ENCODE measurements around the gene DHX30. TPM values are rescaled to one million over a fixed set of nuclear protein-coding genes. Genes with fewer than 3 reads are reported as not detected.

The DHX30 gene
- total and polyA plus RNA-seq, 7 experiments from 2014 or later, result 27.8 to 103 (median 80.1) TPM

DNA sequence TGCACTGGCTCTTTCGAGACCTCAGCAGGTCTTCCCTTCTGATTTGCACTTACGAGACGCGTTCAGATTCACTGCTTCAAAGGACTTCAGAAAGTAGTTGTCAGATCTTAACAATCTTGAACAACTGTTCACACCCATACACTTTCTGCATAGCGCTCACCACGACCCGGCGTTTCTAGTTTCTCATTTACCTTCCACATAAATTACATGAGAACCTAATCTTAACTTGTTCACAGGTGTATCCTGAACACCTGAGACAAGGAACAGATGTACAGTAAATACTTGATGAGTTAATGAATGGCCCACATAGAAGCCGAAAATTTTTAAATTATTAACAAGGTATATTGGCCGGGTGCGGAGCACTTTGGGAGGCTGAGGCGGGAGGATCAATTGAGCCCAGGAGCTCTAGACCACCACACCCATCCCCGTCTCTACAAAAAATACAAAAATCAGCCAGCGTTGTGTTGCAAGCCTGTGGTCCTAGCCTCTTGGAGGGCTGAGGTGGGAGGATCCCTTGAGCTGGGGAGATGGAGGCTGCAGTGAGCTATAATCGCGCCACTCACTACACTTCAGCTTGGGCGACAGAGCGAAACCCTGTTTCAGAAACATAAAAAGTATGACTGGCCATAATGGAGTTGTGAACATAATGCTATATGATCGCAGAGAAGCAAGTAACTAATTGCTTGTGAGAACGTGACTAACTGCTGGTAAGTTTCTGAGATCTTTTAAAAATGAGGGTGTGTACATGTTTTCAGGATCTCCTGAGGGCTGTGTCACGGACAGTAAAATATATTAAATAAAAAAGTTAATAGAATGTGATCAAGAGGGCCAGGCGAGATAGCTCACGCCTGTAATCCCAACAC, 20.3 kb upstream of the DHX30 start:
- Mint-ChIP-seq H3K27me3 (peaks cover 0 to 3% (median 0%) of the 10 kb centered on the region in 5 donors), H3K9me3 (peaks cover 0 to 3% (median 0%) of the 10 kb centered on the region in 11 donors), H3K27ac (peak overlapping the region; percentile 93 to 100 (median 98)), H3K4me3 (peak overlapping the region; percentile 87 to 96 (median 93)), H3K36me3 (peaks cover 0 to 4% (median 0%) of the 10 kb centered on the region in 5 donors), H3K4me1 (peaks cover 18 to 28% (median 23%) of the 10 kb centered on the region in 7 donors)
- DNase-seq (no peak), ATAC-seq (no peak)
- H3K4me1 ChIP-seq (ENCODE audit: control insufficient read depth in 2 of 2, insufficient read depth in 2 of 2, low read length in 2 of 2), result peaks cover 18 to 21% of the 10 kb centered on the region in 2 donors
- H3K36me3 ChIP-seq (ENCODE audit: control insufficient read depth in 2 of 3, insufficient read depth in 3 of 3, low read length in 3 of 3), result no peaks in the 10 kb centered on the region
- POLR2A ChIA-PET, result no interaction called here
- H3K27me3 ChIP-seq (ENCODE audit: control insufficient read depth in 2 of 2, insufficient read depth in 2 of 2, low read length in 2 of 2), result no peaks in the 10 kb centered on the region
- no peaks in the 10 kb centered on the region for H3K9me3 ChIP-seq (ENCODE audit: control insufficient read depth in 2 of 3, low read length in 3 of 3)
- H3K4me3 ChIP-seq (ENCODE audit: low read length), result peak overlapping the region; percentile 65
- CTCF ChIA-PET, result no interaction called here
- H3K27ac ChIP-seq (ENCODE audit: low read depth, low read length), result peak overlapping the region; percentile 99
- intact Hi-C loops (cut with micrococcal nuclease), result loop anchor here (1.0 to 10.0 kb wide), 9 partner anchors 21 to 1630 kb away; partner anchors contain the start of genes CCDC12 (in 1 of the 2), CSPG5 (in 1 of the 2), DHX30 (in 1 of the 2) and ELP6 (in 1 of the 2)

DNA sequence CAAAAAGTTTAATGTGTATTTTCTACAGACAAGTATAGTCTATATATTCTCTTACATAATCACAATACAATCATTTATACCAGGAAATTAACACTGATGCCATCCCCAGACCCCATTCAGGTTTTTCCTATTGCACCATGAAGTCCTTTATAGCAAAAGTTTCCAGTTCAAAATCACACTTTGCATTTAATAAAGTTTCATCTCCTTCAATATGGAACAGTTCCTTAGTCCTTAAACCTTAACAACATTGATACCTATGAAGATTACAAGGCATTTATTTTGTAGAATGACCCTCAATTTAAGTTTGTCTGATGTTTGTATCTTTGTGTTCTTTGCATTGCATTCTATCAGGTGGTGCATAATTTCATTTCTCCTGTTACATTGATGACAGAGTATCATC, 19.3 kb upstream of the DHX30 start:
- H3K27ac Mint-ChIP-seq, result peak overlapping the region in 2 of 9 donors; percentile 48 to 99
- ChIA-PET POLR2A (interaction anchor here (0.6 kb wide), 1 partner anchor 394 kb away, joined by 3 read pairs; no protein-coding TSS in a partner anchor), CTCF (no interaction called here)
- peaks cover 0 to 4% (median 0%) of the 10 kb centered on the region in 5 donors for H3K36me3 Mint-ChIP-seq
- peaks cover 0 to 3% (median 0%) of the 10 kb centered on the region in 5 donors for H3K27me3 Mint-ChIP-seq
- intact Hi-C loops (cut with micrococcal nuclease), result loop anchor here (5.0 to 10.0 kb wide), 7 partner anchors 109 to 1629 kb away; partner anchors contain the start of genes CCDC12 (in 1 of the 2), CSPG5 (in 1 of the 2), KIF9 (in 1 of the 2) and KLHL18 (in 1 of the 2)
- Histone ChIP-seq H3K27me3 (ENCODE audit: control insufficient read depth in 2 of 2, insufficient read depth in 2 of 2, low read length in 2 of 2) (no peaks in the 10 kb centered on the region), H3K4me1 (ENCODE audit: control insufficient read depth in 2 of 2, insufficient read depth in 2 of 2, low read length in 2 of 2) (peaks cover 18 to 21% of the 10 kb centered on the region in 2 donors), H3K4me3 (ENCODE audit: low read length) (no peak overlapping the region), H3K36me3 (ENCODE audit: control insufficient read depth in 2 of 3, insufficient read depth in 3 of 3, low read length in 3 of 3) (no peaks in the 10 kb centered on the region), H3K9me3 (ENCODE audit: control insufficient read depth in 2 of 3, low read length in 3 of 3) (no peaks in the 10 kb centered on the region), H3K27ac (ENCODE audit: low read depth, low read length) (no peak overlapping the region)
- peaks cover 18 to 28% (median 25%) of the 10 kb centered on the region in 7 donors for H3K4me1 Mint-ChIP-seq
- peaks cover 0 to 3% (median 0%) of the 10 kb centered on the region in 11 donors for H3K9me3 Mint-ChIP-seq
- no peak overlapping the region for H3K4me3 Mint-ChIP-seq
- no peak for ATAC-seq
- DNase-seq, result no peak

DNA sequence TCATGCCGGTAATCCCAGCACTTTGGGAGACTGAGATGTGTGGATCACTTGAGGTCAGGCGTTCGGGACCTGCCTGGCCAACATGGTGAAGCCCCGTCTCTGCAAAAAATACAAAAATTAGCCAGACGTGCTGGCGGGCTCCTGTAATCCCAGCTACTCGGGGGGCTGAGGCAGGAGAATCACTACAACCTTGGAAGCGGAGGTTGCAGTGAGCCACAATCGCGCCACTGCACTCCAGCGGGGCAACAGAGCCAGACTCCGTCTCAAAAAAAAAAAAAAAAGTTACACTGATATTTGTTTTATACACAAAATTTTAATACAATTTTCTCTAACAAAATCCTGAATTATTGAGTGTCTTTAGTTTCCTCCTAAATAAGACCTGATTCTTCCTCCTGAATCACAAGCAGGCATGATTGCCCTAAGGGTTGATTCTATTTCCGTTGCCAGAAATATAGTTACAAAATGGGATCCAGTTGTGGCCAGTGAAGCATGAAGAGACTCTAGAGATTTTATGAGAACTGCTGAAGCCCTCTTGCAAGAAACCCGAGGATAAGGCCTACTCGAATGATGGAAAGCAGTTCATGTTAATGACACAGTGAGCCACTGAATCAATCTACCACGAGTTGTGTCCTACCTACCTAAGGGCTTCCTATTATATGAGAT, 11.6 kb upstream of the DHX30 start:
- Mint-ChIP-seq H3K4me3 (no peak overlapping the region), H3K9me3 (peaks cover 0 to 2% (median 0%) of the 10 kb centered on the region in 11 donors), H3K4me1 (peaks cover 0 to 5% (median 3%) of the 10 kb centered on the region in 7 donors), H3K27ac (peak overlapping the region in 1 of 9 donors; percentile 14), H3K36me3 (no peaks in the 10 kb centered on the region), H3K27me3 (no peaks in the 10 kb centered on the region)
- ChIA-PET POLR2A (no interaction called here), CTCF (no interaction called here)
- Histone ChIP-seq H3K27me3 (ENCODE audit: control insufficient read depth in 2 of 2, insufficient read depth in 2 of 2, low read length in 2 of 2) (no peaks in the 10 kb centered on the region), H3K4me3 (ENCODE audit: low read length) (no peak overlapping the region), H3K36me3 (ENCODE audit: control insufficient read depth in 2 of 3, insufficient read depth in 3 of 3, low read length in 3 of 3) (no peaks in the 10 kb centered on the region), H3K4me1 (ENCODE audit: control insufficient read depth in 2 of 2, insufficient read depth in 2 of 2, low read length in 2 of 2) (no peaks in the 10 kb centered on the region), H3K9me3 (ENCODE audit: control insufficient read depth in 2 of 3, low read length in 3 of 3) (no peaks in the 10 kb centered on the region), H3K27ac (ENCODE audit: low read depth, low read length) (no peak overlapping the region)
- DNase-seq, result no peak
- intact Hi-C loops (cut with micrococcal nuclease), result no loop called here
- ATAC-seq, result no peak

DNA sequence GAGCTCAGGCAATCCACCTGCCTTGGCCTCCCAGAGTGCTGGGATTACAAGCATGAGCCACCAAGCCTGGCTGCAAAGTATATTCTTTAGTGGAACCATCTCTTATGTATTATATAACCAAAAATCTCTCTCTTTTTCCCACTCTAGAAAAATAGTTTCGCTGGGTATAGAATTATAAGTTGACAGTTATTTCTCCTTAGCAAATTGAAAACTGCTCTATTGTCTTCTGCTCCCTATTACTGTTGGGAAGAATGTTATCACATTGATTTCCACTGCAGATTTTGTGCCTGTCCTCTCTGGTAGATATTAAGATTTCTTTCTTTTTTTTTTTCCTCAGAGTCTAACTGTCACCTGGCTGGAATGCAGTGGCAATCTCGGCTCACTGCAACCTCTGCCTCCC, 10.2 kb upstream of the DHX30 start:
- H3K27ac ChIP-seq (ENCODE audit: low read depth, low read length), result no peak overlapping the region
- ATAC-seq, result no peak
- H3K4me3 ChIP-seq (ENCODE audit: low read length), result no peak overlapping the region
- CTCF ChIA-PET, result interaction anchor here (0.7 kb wide), 1 partner anchor 271 kb away, joined by 3 read pairs; no protein-coding TSS in a partner anchor
- H3K27me3 ChIP-seq (ENCODE audit: control insufficient read depth in 2 of 2, insufficient read depth in 2 of 2, low read length in 2 of 2), result no peaks in the 10 kb centered on the region
- no peak overlapping the region for H3K4me3 Mint-ChIP-seq
- H3K36me3 Mint-ChIP-seq, result no peaks in the 10 kb centered on the region
- H3K27me3 Mint-ChIP-seq, result peaks cover 0 to 4% (median 0%) of the 10 kb centered on the region in 5 donors
- H3K4me1 Mint-ChIP-seq, result peaks cover 0 to 5% (median 3%) of the 10 kb centered on the region in 7 donors
- no peak overlapping the region for H3K27ac Mint-ChIP-seq
- H3K4me1 ChIP-seq (ENCODE audit: control insufficient read depth in 2 of 2, insufficient read depth in 2 of 2, low read length in 2 of 2), result no peaks in the 10 kb centered on the region
- no peaks in the 10 kb centered on the region for H3K9me3 ChIP-seq (ENCODE audit: control insufficient read depth in 2 of 3, low read length in 3 of 3)
- DNase-seq, result no peak
- H3K36me3 ChIP-seq (ENCODE audit: control insufficient read depth in 2 of 3, insufficient read depth in 3 of 3, low read length in 3 of 3), result no peaks in the 10 kb centered on the region
- H3K9me3 Mint-ChIP-seq, result peaks cover 0 to 2% (median 0%) of the 10 kb centered on the region in 11 donors
- intact Hi-C loops (cut with micrococcal nuclease), result no loop called here
- POLR2A ChIA-PET, result no interaction called here

DNA sequence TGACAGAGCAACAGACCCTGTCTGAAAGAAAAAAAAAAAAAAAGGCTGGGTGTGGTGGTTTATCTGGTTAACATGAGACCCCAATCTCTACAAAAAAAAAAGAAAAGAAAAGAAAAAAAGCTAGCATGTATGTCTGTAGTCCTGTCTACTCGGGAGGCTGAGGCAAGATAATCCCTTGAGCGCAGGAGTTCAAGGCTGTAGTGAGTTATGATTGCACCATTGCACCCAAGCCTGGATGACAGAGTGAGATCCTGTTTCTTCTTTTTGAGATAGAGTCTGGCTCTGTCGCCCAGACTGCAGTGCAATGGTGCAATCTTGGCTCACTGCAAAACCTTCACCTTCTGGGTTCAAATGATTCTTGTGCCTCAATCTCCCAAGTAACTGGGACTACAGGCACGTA, 8.4 kb upstream of the DHX30 start:
- Histone ChIP-seq H3K4me1 (ENCODE audit: control insufficient read depth in 2 of 2, insufficient read depth in 2 of 2, low read length in 2 of 2) (no peaks in the 10 kb centered on the region), H3K27ac (ENCODE audit: low read depth, low read length) (no peak overlapping the region), H3K4me3 (ENCODE audit: low read length) (no peak overlapping the region), H3K9me3 (ENCODE audit: control insufficient read depth in 2 of 3, low read length in 3 of 3) (no peaks in the 10 kb centered on the region), H3K27me3 (ENCODE audit: control insufficient read depth in 2 of 2, insufficient read depth in 2 of 2, low read length in 2 of 2) (no peaks in the 10 kb centered on the region), H3K36me3 (ENCODE audit: control insufficient read depth in 2 of 3, insufficient read depth in 3 of 3, low read length in 3 of 3) (no peaks in the 10 kb centered on the region)
- POLR2A ChIA-PET, result interaction anchor here (0.7 kb wide), 1 partner anchor 742 kb away, joined by 4 read pairs; no protein-coding TSS in a partner anchor
- Mint-ChIP-seq H3K4me1 (no peaks in the 10 kb centered on the region), H3K27ac (no peak overlapping the region), H3K27me3 (peaks cover 0 to 4% (median 0%) of the 10 kb centered on the region in 5 donors), H3K36me3 (no peaks in the 10 kb centered on the region), H3K9me3 (peaks cover 0 to 2% (median 0%) of the 10 kb centered on the region in 11 donors), H3K4me3 (no peak overlapping the region)
- ATAC-seq (no peak), DNase-seq (no peak)
- CTCF ChIA-PET, result interaction anchor here (1.2 kb wide), 1 partner anchor 274 kb away, joined by 4 read pairs; no protein-coding TSS in a partner anchor
- intact Hi-C loops (cut with micrococcal nuclease), result no loop called here

DNA sequence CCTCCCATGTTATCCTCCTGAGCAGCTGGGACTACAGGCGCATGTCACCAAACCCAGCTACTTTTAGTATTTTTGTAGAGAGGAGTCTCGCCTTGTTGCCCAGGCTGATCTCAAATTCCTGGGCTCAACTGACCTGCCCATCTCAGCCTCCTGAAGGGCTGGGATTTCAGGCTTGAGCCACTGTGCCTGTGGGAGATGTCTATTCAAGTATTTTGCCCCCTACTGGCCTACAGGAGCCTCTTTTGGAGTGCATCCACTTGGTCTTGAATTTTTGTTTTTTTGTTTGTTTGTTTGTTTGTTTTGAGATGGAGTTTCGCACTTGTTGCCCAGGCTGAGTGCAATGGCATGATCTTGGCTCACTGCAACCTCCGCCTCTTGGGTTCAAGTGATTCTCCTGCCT, 3.2 kb upstream of the DHX30 start:
- ChIA-PET CTCF (interaction anchor here (0.6 kb wide), 2 partner anchors 378 to 1238 kb away, joined by 3 to 4 read pairs; no protein-coding TSS in a partner anchor), POLR2A (no interaction called here)
- no peak for DNase-seq
- Histone ChIP-seq H3K4me1 (ENCODE audit: control insufficient read depth in 2 of 2, insufficient read depth in 2 of 2, low read length in 2 of 2) (peaks cover 11 to 12% of the 10 kb centered on the region in 2 donors), H3K9me3 (ENCODE audit: control insufficient read depth in 2 of 3, low read length in 3 of 3) (no peaks in the 10 kb centered on the region), H3K27ac (ENCODE audit: low read depth, low read length) (no peak overlapping the region), H3K36me3 (ENCODE audit: control insufficient read depth in 2 of 3, insufficient read depth in 3 of 3, low read length in 3 of 3) (no peaks in the 10 kb centered on the region), H3K4me3 (ENCODE audit: low read length) (no peak overlapping the region), H3K27me3 (ENCODE audit: control insufficient read depth in 2 of 2, insufficient read depth in 2 of 2, low read length in 2 of 2) (no peaks in the 10 kb centered on the region)
- no peak for ATAC-seq
- peaks cover 6 to 24% (median 19%) of the 10 kb centered on the region in 7 donors for H3K4me1 Mint-ChIP-seq
- H3K27ac Mint-ChIP-seq, result no peak overlapping the region
- no peaks in the 10 kb centered on the region for H3K36me3 Mint-ChIP-seq
- intact Hi-C loops (cut with micrococcal nuclease), result loop anchor here (5.0 kb wide), 1 partner anchor 377 kb away; no protein-coding TSS in a partner anchor
- H3K4me3 Mint-ChIP-seq, result no peak overlapping the region
- no peaks in the 10 kb centered on the region for H3K9me3 Mint-ChIP-seq
- H3K27me3 Mint-ChIP-seq, result peaks cover 0 to 4% (median 0%) of the 10 kb centered on the region in 5 donors

All from naive thymus-derived CD4-positive, alpha-beta T cell (primary cell).